H1 (cell line): ENCODE data around the gene DCAF7. TPM values are rescaled to one million over a fixed set of nuclear protein-coding genes. Genes with fewer than 3 reads are reported as not detected.

Experiments
- E2F6 ChIP-seq: IDR thresholded peaks from 2 replicates; pipeline ENCODE4 v1.6.1; 2012; ENCODE audit warnings: inconsistent platforms
- JUND ChIP-seq: IDR thresholded peaks from 2 replicates; pipeline ENCODE4 v1.6.1; 2011; ENCODE audit warnings: mild to moderate bottlenecking, improper control_type of control experiment, low read length
- RAD21 ChIP-seq, 2 experiments: IDR thresholded peaks in 1 of 2; conservative IDR thresholded peaks in 1 of 2; 2 replicates each; pipeline ENCODE4 v1.6.1; 2011; ENCODE audit warnings: low read depth in 2 of 2, low read length in 2 of 2, improper control_type of control experiment in 1 of 2, inconsistent platforms in 1 of 2, mild to moderate bottlenecking in 1 of 2, moderate library complexity in 1 of 2
- SIRT6 ChIP-seq: IDR thresholded peaks from one replicate; pipeline ENCODE4 v1.7.1; 2012; ENCODE audit warnings: low read length, inconsistent platforms
- SP1 ChIP-seq: IDR thresholded peaks from 2 replicates; pipeline ENCODE4 v1.6.1; 2011; ENCODE audit warnings: low read depth, low read length
- TAF7 ChIP-seq: optimal IDR thresholded peaks from 2 replicates; pipeline ENCODE3; 2011; ENCODE audit warnings: low read depth, mild to moderate bottlenecking, inconsistent platforms, low read length, moderate library complexity, borderline replicate concordance
- polyA plus RNA-seq, 7 experiments: library from polyadenylated mRNA; depleted of rRNA in 3 of 7; stranded (reverse) in 5 of 7; unstranded in 2 of 7; fragments of >200 nt in 5 of 7; fragments of 200-250 nt in 2 of 7; gene quantifications; 1 replicate in 5 of 7; 2 replicates in 1 of 7; 4 replicates in 1 of 7; pipeline versions ENCODE4 v1.2.1 to v1.2.3, GENCODE V29; 2011 to 2013; ENCODE audit warnings: missing spikeins in 2 of 7, mixed read lengths in 2 of 7
- total RNA-seq: library from RNA; stranded (reverse); fragmentation: NEBNext Ultra II Directional; extraction: Animal tissue kit (Norgen Biotek cat#: 25700); gene quantifications from 2 replicates; pipeline ENCODE4 v1.2.1, GENCODE V29; 2021

The DCAF7 gene
- total and polyA plus RNA-seq, 2 of the 8 experiments (the other 6 are each of a cell fraction or from before 2014, with no cell fraction given), result 74.9 to 94.1 TPM

- TF ChIP-seq SIRT6 (no peak), RAD21 (IDR thresholded peaks at IDR 0.05 in 1 of 2, conservative IDR thresholded peaks at IDR 0.05 in 1 of 2; ENCODE audit: low read depth in 2 of 2, low read length in 2 of 2) (no peak), E2F6 (no peak), JUND (no peak), TAF7 (no peak), SP1 (no peak)
Measured at GRCh38 chr17:63631626-63632025, 81.3 kb downstream of the DCAF7 start (continued).
